NB4 (cell line): ENCODE data around the gene TIGD7.

Experiments
- CTCF ChIP-seq: IDR thresholded peaks from one replicate; pipeline ENCODE4 v1.5.1; 2012; ENCODE audit warnings: low read depth, low read length
- MAX ChIP-seq: IDR thresholded peaks from 2 replicates; pipeline ENCODE4 v1.6.1; 2011; ENCODE audit warnings: low read depth, low read length
- MYC ChIP-seq: IDR thresholded peaks from 2 replicates; pipeline ENCODE4 v1.6.1; 2011; ENCODE audit warnings: low read depth, low read length
- POLR2A ChIP-seq: IDR thresholded peaks from 2 replicates; pipeline ENCODE4 v1.6.1; 2011; ENCODE audit warnings: mild to moderate bottlenecking; ENCODE audit not compliant: insufficient read length; ENCODE audit errors: extremely low read depth

GRCh38 chr16:3276679-3277078 lies 28.6 kb downstream of the TIGD7 start:
- TF ChIP-seq CTCF, result no peak
- TF ChIP-seq POLR2A, result no peak
- TF ChIP-seq MYC, result no peak
- TF ChIP-seq MAX, result no peak
